DOHH2 (cell line): ENCODE measurements around the gene NEURL2.

Experiments used
- CTCF ChIP-seq: fragments of 200-600 bp; sonication (generic); IDR thresholded peaks from one replicate; pipeline ENCODE4 v1.5.1; 2014; ENCODE audit warnings: antibody characterized with exemption, mild to moderate bottlenecking, low read depth, low read length; ENCODE audit not compliant: poor library complexity, severe bottlenecking
- EZH2phosphoT487 ChIP-seq: fragments of 200-600 bp; sonication (generic); IDR thresholded peaks from 2 replicates; pipeline ENCODE4 v1.6.1; 2017; ENCODE audit warnings: borderline replicate concordance, mild to moderate bottlenecking, antibody characterized with exemption, low read length, moderate library complexity, mixed read lengths

GRCh38 chr20:45860560-45861220, 30.3 kb downstream of the NEURL2 start:
- TF ChIP-seq CTCF (no peak), EZH2phosphoT487 (no peak)
